Mesendoderm (in vitro differentiated cells): ENCODE data around the gene HDAC4.

Source experiments
- DNase-seq: peaks from one replicate; pipeline ENCODE4 v3.0.0; 2013
- H2AK5ac ChIP-seq: 2 replicates; pipeline ENCODE4 v1.6.1; 2013; ENCODE audit warnings: low read length, inconsistent platforms
- H2BK120ac ChIP-seq: 2 replicates; pipeline ENCODE4 v1.6.1; 2013; ENCODE audit warnings: low read depth, mild to moderate bottlenecking, low read length, moderate library complexity, mixed read lengths
- H2BK15ac ChIP-seq: replicated peaks from 2 replicates; pipeline ENCODE4 v1.6.1; 2013; ENCODE audit warnings: low read depth, mild to moderate bottlenecking, moderate library complexity
- H2BK5ac ChIP-seq: 2 replicates; pipeline ENCODE4 v1.6.1; 2013; ENCODE audit warnings: low read length, inconsistent platforms
- H3K18ac ChIP-seq: 2 replicates; pipeline ENCODE4 v1.6.1; 2013; ENCODE audit warnings: mild to moderate bottlenecking, low read length, mixed read lengths
- H3K23ac ChIP-seq: one replicate; pipeline ENCODE4 v1.6.1; 2013; ENCODE audit warnings: low read length
- H3K27ac ChIP-seq: 2 replicates; pipeline ENCODE4 v1.5.1; 2013; ENCODE audit warnings: low read depth, mild to moderate bottlenecking, inconsistent platforms, low read length, moderate library complexity
- H3K27me3 ChIP-seq: 2 replicates; pipeline ENCODE4 v1.6.1; 2013; ENCODE audit warnings: low read length, control low read depth, mild to moderate bottlenecking, inconsistent platforms; ENCODE audit not compliant: insufficient read depth, poor library complexity
- H3K36me3 ChIP-seq: 2 replicates; pipeline ENCODE4 v1.6.1; 2013; ENCODE audit warnings: low read length, inconsistent platforms; ENCODE audit not compliant: control insufficient read depth, insufficient read depth
- H3K4ac ChIP-seq: one replicate; pipeline ENCODE4 v1.6.1; 2013; ENCODE audit warnings: low read depth, mild to moderate bottlenecking, low read length, moderate library complexity
- H3K4me1 ChIP-seq: 2 replicates; pipeline ENCODE4 v1.6.1; 2013; ENCODE audit warnings: low read depth, low read length, inconsistent platforms; ENCODE audit not compliant: control insufficient read depth
- H3K4me2 ChIP-seq: 2 replicates; pipeline ENCODE4 v1.6.1; 2013; ENCODE audit warnings: low read length
- H3K4me3 ChIP-seq: 2 replicates; pipeline ENCODE4 v1.5.1; 2013; ENCODE audit warnings: mild to moderate bottlenecking, low read length
- H3K56ac ChIP-seq: one replicate; pipeline ENCODE4 v1.6.1; 2013; ENCODE audit warnings: low read length
- H3K79me1 ChIP-seq: 2 replicates; pipeline ENCODE4 v1.6.1; 2013; ENCODE audit warnings: low read length, inconsistent platforms
- H3K79me2 ChIP-seq: 2 replicates; pipeline ENCODE4 v1.6.1; 2013; ENCODE audit warnings: mild to moderate bottlenecking, low read length; ENCODE audit not compliant: control insufficient read depth, insufficient read depth
- H3K9ac ChIP-seq: 2 replicates; pipeline ENCODE4 v1.6.1; 2013; ENCODE audit warnings: low read length, inconsistent platforms
- H4K5ac ChIP-seq: one replicate; pipeline ENCODE4 v1.6.1; 2013; ENCODE audit warnings: low read length
- H4K8ac ChIP-seq: one replicate; pipeline ENCODE4 v1.6.1; 2013; ENCODE audit warnings: low read depth, mild to moderate bottlenecking, control low read depth, low read length, moderate library complexity
- WGBS: extraction: QIAGEN DNeasy Blood & Tissue Kit; methylation state at CpG from one replicate; pipeline ENCODE4 v1.1.7; 2013; ENCODE audit warnings: low lambda C conversion rate, missing lambda C conversion rate; ENCODE audit not compliant: insufficient coverage; ENCODE audit errors: extremely low coverage; 5-methylcytosine and 5-hydroxymethylcytosine counted together

The HDAC4 gene

DNA sequence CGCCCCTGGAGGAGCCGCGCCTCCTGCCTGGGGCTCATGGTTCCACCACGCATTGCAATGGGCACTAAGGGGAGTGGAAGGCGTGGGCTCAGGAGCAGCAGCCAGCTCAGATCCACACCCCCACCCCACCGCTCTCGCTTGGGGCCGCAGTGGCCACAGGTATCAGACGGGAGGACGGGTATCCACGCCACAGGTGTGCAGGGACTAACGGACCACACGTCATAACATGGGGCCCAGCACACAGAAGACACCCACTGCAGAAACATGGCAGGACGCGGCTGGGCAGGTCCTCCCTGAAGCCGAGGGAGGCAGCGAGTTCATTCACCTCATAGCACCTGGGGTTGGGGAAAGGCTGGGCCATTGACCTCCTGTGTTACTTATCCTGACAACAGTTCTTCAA lies 13.0 kb downstream of the HDAC4 start:
- no peak overlapping the region for H3K18ac ChIP-seq
- peaks cover 29% of the 10 kb centered on the region for H3K79me2 ChIP-seq
- H2BK120ac ChIP-seq = no peak overlapping the region
- H3K56ac ChIP-seq = no peak overlapping the region
- no peak overlapping the region for H3K4me2 ChIP-seq
- no peak overlapping the region for H2AK5ac ChIP-seq
- H3K4me1 ChIP-seq = no peaks in the 10 kb centered on the region
- no peak for DNase-seq
- H3K79me1 ChIP-seq = peaks cover 25% of the 10 kb centered on the region
- H2BK15ac ChIP-seq = no peak overlapping the region
- no peaks in the 10 kb centered on the region for H3K36me3 ChIP-seq
- no peak overlapping the region for H4K8ac ChIP-seq
- H3K4me3 ChIP-seq = no peak overlapping the region
- no peak overlapping the region for H4K5ac ChIP-seq
- H3K9ac ChIP-seq = no peak overlapping the region
- H3K23ac ChIP-seq = no peak overlapping the region
- no peak overlapping the region for H3K27ac ChIP-seq
- H2BK5ac ChIP-seq = no peak overlapping the region
- no peaks in the 10 kb centered on the region for H3K27me3 ChIP-seq
- WGBS = no CpG with 5 or more reads among the region's 17 CpGs
- H3K4ac ChIP-seq = no peak overlapping the region

DNA sequence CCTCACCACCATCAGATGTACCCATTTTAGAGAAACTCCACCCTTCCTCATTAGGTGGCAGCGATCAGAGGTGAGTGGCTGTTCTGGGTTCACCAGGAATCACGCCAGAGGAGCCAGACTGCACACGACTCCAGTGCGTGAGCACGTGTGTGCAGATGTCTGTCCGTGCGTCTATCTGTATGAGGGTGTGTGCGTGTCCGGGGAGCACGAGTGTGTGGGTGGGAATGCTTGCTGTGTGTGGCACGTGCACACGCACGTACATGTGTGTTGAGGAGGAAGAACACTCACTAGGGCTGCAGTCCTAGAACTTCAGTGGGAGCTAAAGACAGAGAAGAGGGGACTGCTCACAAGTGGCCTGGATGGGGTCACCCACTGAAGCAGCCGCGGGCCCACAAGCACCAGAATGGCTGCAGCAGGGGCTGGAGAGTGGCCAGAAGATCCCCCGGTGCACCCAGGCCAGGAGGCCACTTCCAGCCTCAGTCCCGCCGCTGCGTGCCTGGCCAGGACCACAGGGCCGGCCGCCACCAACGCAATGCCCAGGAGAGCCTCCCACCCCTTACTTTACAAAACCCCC lies 13.9 kb downstream of the HDAC4 start:
- H4K8ac ChIP-seq = no peak overlapping the region
- H3K9ac ChIP-seq = no peak overlapping the region
- WGBS = no CpG with 5 or more reads among the region's 22 CpGs
- no peak overlapping the region for H2AK5ac ChIP-seq
- peaks cover 23% of the 10 kb centered on the region for H3K79me1 ChIP-seq
- no peak overlapping the region for H3K4ac ChIP-seq
- H2BK5ac ChIP-seq = no peak overlapping the region
- H3K18ac ChIP-seq = no peak overlapping the region
- no peak overlapping the region for H3K4me3 ChIP-seq
- no peak overlapping the region for H3K4me2 ChIP-seq
- H3K56ac ChIP-seq = no peak overlapping the region
- no peak overlapping the region for H3K27ac ChIP-seq
- no peak overlapping the region for H4K5ac ChIP-seq
- H3K36me3 ChIP-seq = no peaks in the 10 kb centered on the region
- H3K4me1 ChIP-seq = no peaks in the 10 kb centered on the region
- no peaks in the 10 kb centered on the region for H3K27me3 ChIP-seq
- peaks cover 23% of the 10 kb centered on the region for H3K79me2 ChIP-seq
- no peak overlapping the region for H2BK15ac ChIP-seq
- H2BK120ac ChIP-seq = no peak overlapping the region
- H3K23ac ChIP-seq = no peak overlapping the region
- no peak for DNase-seq

DNA sequence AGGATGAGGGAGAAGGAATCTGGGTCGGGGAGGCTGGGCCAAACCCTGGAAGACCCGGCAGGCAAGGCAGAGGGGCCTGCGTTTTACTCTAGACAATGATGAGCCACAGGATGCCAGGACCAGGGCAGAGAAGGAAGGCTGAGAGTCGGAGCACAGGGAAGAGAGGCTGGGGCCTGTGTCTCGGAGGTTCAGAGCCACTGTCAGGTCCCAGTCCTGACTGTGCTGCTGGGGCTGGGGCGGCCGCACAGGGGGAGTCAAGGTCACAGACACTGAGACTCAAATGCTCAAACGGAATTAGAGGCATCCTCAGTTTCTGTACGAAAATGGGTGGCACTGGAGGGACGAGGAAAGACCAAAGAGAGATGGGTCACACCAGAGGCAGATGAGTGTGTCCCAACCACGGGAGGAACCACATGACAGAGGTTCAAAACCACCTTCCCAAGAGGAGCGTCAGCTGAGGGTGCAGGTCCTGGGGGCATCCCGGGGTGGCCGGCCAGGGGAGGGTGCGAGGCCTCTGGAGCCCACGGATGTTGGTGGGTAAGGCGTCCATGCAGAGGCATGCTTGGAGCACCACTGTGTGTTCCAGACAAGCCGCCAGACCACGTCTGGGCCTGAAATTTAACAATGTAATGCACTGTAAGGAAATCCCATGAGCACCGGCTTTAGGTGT lies 14.7 kb downstream of the HDAC4 start:
- WGBS = no CpG with 5 or more reads among the region's 20 CpGs
- Histone ChIP-seq H3K18ac (no peak overlapping the region), H3K23ac (no peak overlapping the region), H4K8ac (no peak overlapping the region), H3K4me1 (no peaks in the 10 kb centered on the region), H2BK120ac (no peak overlapping the region), H4K5ac (no peak overlapping the region), H3K9ac (no peak overlapping the region), H3K4me3 (no peak overlapping the region), H2AK5ac (no peak overlapping the region), H3K79me2 (peaks cover 15% of the 10 kb centered on the region), H3K56ac (no peak overlapping the region), H3K27me3 (no peaks in the 10 kb centered on the region), H3K27ac (no peak overlapping the region), H3K79me1 (peaks cover 15% of the 10 kb centered on the region), H2BK15ac (no peak overlapping the region), H3K4me2 (no peak overlapping the region), H3K36me3 (no peaks in the 10 kb centered on the region), H3K4ac (no peak overlapping the region), H2BK5ac (no peak overlapping the region)
- DNase-seq = no peak

DNA sequence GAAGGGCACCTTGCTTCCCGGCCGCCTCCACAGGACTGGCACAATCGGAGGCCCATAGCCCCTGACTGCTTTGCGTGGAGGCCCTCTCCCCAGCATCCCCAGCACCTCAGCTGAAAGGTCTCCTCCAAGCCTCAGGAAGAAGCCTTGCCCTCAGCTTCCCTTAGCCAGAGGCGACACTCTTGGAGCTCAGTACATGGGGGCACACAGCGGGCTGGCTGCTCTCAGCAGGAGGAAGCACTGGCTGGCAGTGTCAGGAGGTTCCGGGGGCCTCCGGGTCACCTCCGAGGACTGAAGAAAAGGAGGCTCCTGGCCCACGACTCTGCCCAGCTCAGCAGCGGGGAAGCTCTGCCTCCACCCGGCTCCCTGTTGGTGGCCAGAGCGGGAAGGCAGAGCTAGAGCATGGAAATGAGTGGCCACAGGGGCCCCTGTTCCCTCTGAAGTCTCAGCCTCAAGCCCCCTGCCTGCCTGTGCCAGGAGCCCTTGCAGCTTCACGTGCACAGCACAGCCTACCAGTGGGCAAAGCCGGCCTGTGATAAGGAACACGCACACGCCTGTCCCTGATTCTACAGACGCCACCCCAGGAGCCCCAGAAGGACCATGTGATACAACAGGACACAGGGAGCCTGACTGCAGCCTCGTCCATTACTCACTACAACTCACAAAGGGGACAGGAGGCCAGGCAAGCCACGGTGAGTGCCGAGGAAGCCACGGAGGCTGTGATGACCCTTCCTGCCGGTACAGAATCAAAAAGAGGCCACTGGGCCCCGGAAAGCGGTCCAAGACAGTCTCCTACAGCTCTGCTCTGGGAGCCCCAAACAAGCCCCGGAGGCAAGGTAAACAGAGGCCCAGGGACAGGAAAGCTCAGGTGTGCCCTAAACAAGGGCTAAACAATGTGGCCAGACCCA lies 15.5 kb downstream of the HDAC4 start:
- WGBS = no CpG with 5 or more reads among the region's 26 CpGs
- no peak overlapping the region for H2AK5ac ChIP-seq

DNA sequence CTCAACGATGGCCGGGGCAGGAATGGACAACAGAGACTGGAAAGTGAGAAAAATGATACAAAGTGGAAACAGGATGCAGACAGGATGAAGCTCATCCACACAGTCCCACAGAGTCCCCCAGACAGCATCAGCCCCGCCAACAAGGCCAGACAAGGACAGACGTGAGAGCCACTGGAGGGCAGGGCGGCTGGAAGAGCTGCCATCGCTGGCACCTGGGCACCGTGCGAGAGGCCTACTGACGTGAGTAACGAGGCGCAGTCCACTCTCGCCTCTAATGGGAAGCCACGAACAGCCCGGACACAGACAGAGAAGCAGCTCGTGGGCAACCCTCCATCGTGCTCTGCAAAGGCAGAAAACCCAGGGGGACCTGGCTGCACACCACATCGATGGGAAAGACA lies 17.1 kb downstream of the HDAC4 start:
- Histone ChIP-seq H4K8ac (no peak overlapping the region), H3K4ac (no peak overlapping the region), H2AK5ac (no peak overlapping the region), H3K4me2 (no peak overlapping the region), H3K56ac (no peak overlapping the region), H3K18ac (no peak overlapping the region), H3K79me1 (peaks cover 17% of the 10 kb centered on the region), H2BK5ac (no peak overlapping the region), H3K27me3 (no peaks in the 10 kb centered on the region), H3K4me1 (peaks cover 3% of the 10 kb centered on the region), H3K79me2 (peaks cover 17% of the 10 kb centered on the region), H3K4me3 (no peak overlapping the region), H2BK120ac (no peak overlapping the region), H3K23ac (no peak overlapping the region), H4K5ac (no peak overlapping the region), H3K27ac (no peak overlapping the region), H2BK15ac (no peak overlapping the region), H3K9ac (no peak overlapping the region), H3K36me3 (no peaks in the 10 kb centered on the region)
- no CpG with 5 or more reads among the region's 17 CpGs for WGBS
- DNase-seq = no peak

More for the DNA sequence above, 15.5 kb downstream of the HDAC4 start:
- peaks cover 18% of the 10 kb centered on the region for H3K79me1 ChIP-seq
- H3K23ac ChIP-seq = no peak overlapping the region
- H3K27me3 ChIP-seq = no peaks in the 10 kb centered on the region
- H3K56ac ChIP-seq = no peak overlapping the region
- H4K5ac ChIP-seq = no peak overlapping the region
- DNase-seq = no peak
- H3K36me3 ChIP-seq = no peaks in the 10 kb centered on the region
- no peak overlapping the region for H2BK15ac ChIP-seq
- no peak overlapping the region for H4K8ac ChIP-seq
- H3K79me2 ChIP-seq = peaks cover 15% of the 10 kb centered on the region
- H3K4me3 ChIP-seq = no peak overlapping the region
- H3K4me1 ChIP-seq = peaks cover 3% of the 10 kb centered on the region
- H3K27ac ChIP-seq = no peak overlapping the region
- H3K4me2 ChIP-seq = no peak overlapping the region
- no peak overlapping the region for H3K18ac ChIP-seq
- no peak overlapping the region for H3K4ac ChIP-seq
- H3K9ac ChIP-seq = no peak overlapping the region
- H2BK120ac ChIP-seq = no peak overlapping the region
- H2BK5ac ChIP-seq = no peak overlapping the region
